NCI-H1694 (cell line): ENCODE data around the gene PARG.
"Not testable (repeated sequence)": the region's sequence is repeated elsewhere in the genome, so short reads cannot be mapped to it uniquely, and the experiment has no call there.

Source experiments
- DNase-seq: peaks from one replicate; lab custom pipeline; 2025; lab: John Stamatoyannopoulos, UW

Gene PARG

DNA sequence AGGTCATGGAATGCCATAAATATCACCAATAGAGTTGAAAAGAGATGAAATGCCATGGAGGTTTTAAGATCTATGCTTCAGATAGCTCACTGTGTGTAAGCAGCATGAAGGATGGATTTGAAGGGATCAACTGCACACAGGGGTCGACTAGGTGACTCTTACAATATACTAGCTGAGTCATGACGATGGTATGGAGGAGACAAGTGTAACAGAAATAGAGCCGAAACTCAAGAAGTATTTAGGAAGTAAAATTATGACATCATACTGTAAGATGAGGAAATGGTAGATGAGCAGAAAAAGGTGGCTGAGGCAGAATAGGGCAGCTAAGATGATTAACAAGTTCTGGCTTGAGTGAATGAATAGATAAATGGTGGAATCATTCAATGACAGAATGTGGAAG is 38.0 kb downstream of the PARG start:
- DNase-seq: not testable (repeated sequence)

- DNase-seq: not testable (repeated sequence)
These were observed 41.4 kb downstream of the PARG start for GRCh38 chr10:49900406-49900805.

DNA sequence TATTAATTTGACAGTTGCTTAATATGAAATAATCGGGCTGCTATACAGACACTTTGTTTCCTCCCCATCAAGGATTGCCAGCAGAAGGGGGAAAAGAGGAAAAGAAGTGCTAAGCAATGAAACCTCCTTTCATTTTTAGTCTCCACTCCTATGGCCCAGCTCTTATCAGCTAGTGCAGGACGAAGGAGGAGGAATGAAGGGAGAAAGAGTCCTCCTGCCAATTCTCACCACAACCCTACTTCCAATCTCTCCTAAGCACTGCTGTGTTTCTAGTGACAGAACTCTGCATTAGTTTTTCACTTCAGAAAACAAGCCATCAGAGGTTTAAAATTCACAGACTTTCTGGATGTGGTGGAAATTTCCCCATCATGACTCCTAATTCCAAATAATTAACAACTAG is 41.8 kb downstream of the PARG start:
- not testable (repeated sequence) for DNase-seq

DNA sequence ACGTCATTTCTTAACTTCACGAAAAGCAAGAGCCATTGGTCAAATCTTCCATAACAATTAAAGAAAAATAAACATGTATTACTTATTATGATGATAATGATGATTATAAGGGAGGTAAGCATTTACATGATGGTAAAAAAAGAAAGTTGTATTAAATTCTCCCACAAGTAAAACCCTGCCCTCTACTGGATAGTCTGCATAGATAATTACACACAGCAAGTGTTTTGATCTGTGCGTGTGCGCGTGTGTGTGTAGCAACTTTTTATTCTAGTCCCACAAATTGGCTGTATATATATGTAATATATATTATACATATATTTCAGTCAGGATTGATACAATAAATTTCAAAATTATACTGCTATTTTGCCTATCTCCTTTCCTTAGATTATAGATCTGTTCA is 51.8 kb downstream of the PARG start:
- peak; percentile 1 for DNase-seq

DNA sequence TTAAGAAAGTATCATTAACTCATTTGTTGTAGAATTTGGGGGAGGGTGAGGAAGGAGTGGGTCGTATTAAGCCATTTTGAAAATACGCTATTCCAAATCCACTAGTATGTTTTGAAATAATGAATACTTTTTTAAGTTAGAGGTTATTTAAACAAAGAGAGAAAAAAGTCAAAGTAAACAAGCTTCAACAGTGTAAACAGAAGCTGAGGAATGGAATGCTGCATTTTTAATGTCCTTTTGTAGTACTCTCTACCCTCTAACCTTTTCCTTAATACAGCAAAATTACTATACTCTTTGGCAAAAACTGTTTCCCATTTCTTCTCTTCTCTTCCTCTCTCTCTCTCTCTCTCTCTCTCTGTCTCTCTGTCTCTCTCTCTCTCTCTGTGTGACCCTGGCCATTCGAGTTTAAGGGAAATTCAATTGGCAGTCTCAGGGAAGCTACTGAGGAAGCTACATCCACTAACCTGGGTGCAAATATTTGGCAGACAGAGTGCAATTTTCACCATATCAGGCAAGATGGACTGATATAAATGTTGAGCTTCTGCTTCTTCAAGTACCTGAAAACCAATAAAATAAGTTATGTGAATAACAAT is 57.0 kb downstream of the PARG start:
- not testable (repeated sequence) for DNase-seq

DNA sequence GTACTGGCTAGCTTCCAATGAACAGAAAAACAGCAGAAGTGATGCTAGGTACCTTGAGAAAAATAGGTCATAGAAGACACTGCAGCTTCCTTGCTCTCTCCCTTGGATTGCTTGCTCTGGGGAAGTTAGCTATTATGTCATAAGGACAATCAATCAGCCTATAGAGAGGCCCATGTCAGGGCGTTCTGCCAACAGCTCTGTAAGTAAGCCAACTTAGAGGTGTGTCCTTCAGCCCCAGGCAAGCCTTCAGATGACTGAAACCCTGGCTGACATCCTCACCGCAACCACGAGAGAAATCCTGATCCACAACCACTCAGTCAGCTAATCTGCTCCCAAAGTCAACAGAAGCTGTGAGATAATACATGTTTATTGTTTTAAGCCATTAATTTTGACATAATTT is 58.0 kb downstream of the PARG start:
- DNase-seq: not testable (repeated sequence)

- DNase-seq: not testable (repeated sequence)
These were observed 59.5 kb downstream of the PARG start for GRCh38 chr10:49882327-49882726.

DNA sequence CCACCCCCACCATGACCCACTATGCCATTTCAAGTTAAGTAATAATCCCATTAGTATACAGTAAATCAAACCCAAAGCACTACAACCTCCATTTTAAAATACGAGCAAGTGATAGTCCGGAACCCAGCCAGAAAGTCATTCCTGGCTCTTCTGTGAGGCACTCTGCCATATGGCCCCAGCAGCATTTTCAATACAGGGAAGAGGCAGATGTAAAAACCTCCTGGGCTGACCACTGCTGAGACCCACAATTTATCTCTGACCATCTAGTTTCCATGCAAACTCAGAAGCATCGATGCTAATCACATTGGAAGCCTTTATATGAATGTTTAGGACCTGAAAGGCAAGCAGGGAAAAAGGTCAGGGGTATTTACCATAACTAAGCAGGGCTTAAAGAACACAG is 69.1 kb downstream of the PARG start:
- not testable (repeated sequence) for DNase-seq

DNA sequence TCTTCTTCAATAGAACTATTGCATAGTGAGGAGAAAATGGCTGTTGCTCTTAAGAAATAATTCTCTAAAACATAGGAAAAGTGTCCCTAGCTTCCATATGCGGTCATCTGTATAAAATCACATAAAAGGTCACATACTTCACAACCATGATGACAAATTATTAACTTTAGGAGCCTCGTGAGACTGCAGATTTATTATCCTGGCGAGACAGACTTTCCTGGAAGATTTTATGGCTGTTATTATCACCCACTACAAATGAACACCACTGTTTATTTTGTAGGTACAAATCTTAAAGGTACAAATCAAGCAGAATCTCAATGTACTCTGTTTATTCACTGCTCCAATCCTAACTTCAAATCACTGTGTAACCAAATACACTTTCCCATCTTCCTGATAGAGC is 70.4 kb downstream of the PARG start:
- DNase-seq: not testable (repeated sequence)

- DNase-seq: not testable (repeated sequence)
These were observed 81.9 kb downstream of the PARG start for GRCh38 chr10:49859933-49860332.

DNA sequence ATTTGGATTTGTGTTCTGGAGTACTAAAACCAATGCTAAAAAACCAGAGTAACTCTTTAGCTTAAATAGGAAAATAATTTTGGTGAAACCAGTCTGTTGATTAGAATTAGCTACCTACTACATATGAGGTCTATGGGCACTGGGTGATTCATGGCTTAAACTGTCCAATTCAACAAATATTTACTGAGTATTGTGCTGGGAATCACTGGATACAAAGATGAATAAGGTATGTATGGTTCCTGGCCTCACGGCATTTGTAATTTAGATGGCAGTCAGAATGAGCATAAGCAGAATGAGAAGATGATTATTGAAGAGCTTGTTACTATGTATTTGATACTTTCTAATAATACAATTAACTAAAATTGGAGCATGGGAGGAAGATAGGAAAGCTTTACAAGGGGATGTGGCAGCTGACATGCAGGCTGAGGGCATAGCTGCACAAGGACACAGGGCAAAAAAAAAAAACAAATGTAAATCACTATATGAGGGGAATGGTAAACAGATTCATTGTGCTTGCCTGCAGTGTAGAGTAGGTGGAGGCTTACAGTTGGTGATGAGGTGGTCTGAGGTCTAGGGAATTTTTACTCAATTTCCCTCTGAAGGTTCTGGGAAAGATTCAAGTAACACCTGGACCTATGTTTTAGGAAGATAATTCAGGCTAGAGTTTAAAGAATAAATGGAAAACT is 83.0 kb downstream of the PARG start:
- not testable (repeated sequence) for DNase-seq

DNA sequence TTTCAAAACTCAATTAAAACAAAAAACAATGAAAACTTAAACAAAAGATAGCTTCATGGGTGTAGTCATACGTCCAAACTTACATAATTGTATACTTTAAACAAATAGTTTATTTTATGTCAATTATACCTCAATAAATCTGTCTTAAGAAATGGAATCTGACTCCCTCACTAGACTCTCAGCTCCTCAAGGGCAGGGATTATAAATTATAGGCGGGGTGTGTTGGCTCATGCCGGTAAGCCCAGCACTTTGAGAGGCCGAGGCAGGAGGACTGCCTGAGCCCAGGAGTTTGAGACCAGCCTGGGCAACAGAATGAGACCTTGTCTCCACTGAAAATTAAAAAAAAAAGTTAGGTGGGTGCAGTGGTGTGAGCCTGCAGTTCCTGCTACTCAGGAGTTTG is 92.3 kb downstream of the PARG start:
- DNase-seq: not testable (repeated sequence)

DNA sequence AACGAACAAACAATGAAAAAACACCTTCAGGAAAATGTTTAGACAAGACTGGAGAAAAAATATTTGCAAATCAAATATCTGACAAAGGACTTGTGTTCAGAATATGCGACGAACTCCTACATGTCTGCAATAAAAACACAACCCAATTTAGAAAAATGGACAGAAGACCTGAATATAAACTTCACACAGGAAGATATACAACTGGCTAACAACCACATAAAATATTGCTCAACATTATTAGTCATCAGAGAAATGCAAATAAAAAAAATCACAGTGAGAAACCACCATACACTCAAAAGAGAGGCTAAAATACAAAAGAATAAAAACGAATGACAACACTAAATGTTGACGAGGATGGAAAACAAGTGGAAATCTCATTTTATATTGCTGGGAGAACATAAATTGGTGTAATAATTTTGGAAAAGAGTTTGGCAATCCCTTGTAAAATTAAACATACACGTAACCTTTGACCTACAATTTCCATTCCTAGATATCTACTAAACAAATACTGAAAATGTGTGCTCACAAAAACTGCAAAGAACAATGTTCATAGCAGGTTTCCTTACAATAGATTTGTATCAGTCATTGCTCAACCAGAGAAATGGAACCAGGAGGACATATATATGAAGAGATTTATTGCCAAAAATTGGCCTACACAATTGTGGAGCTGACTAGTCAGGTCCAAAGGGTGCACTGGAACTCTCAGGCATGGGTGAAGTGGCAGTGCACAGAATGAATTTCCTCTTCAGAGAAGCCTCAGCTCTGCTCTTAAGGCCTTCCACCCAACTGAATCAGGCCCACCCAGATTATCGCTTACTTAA is 96.8 kb downstream of the PARG start:
- no peak for DNase-seq

GRCh38 chr10:49842333-49842628 is 99.5 kb downstream of the PARG start:
- not testable (repeated sequence) for DNase-seq

DNA sequence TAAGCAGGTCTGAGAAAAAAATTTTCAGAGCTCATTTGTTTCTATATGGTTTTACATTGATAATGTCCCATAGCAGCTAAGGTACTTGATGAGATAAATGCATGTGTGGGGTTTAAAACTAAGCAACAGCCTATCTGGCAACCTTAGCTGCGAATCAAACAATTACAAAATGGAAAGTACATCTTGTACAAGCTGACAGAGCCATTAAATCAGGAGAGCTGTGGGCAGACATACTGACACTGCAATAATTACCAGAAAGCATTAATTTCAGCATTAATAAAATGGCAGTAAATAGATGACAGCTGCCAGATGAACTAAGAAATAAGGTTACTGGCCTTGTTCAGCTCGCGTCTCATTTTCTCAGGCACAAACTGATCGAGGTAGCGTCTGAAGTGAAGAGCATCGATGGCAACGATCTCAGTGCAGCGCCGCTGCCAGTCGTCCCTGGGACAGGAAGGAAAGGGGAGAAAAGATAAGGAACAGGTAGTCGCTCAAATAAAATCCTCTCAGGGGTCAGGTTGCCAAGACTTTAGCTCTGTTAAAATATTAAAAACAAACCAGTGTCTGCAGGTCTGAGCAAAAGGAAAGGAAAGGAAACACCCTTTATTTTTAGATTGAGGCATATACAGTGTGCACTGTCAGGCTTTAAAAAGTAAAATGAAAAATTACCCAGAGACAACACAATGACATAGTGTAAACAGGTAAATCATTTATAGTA is 100.1 kb downstream of the PARG start:
- no peak for DNase-seq

GRCh38 chr10:49837685-49838084 is 104.1 kb downstream of the PARG start:
- no peak for DNase-seq

- no peak for DNase-seq
These were observed 104.8 kb downstream of the PARG start for GRCh38 chr10:49837051-49837478.

DNA sequence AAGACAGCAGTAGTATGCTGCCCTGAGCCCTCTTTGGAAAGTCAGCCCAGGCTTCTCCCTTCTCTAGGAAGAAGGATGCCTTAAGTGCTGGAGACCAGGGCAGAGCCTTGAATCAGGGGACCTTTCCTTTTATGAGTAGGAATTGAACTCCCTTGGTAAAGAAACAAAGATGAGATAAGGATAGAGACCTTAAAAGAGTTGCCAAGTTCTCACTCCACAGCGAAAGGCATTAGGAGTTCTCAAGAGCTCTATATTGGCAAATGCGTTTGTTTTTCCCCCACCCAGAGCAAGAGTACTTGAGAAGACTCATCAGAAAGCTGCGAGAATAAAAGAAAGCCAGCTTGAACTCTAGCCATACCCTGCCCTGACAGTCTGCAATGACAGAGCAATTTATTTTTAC is 106.9 kb downstream of the PARG start:
- DNase-seq: no peak

- no peak for DNase-seq
These were observed 107.6 kb downstream of the PARG start for GRCh38 chr10:49834201-49834600.

GRCh38 chr10:49833168-49833567 is 108.7 kb downstream of the PARG start:
- DNase-seq: no peak

DNA sequence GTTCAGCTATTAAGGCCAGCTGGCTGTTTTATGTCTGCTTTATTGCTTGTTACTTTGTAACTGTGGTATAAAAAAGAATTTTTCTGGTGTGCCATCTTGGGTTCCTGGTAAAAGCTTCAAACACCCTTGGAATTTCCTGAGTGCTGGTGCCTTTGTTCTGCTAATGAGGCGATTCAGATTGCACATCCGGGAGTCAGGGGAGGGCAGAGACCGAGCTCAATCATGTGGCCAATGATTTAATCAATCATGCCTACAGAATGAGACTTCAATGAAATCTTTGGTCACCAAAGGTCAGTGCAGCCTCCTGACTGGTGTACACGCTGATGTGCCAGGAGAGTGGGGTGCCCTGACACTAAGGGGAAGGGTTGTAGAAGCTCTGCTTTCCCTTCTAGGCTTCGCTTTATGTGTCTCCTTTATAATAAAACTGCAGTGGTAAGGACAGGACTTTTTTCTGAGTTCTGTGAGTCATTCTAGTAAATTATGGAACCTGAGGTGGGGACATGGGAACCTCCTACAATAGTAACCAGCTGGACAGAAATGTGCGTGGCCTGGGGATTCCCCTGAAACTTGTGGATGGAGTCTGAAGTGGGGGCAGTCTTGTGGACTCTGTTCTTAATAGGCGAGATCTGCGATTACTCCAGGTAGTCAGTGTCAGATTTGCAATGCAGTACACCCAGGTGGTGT is 110.3 kb downstream of the PARG start:
- no peak for DNase-seq

DNA sequence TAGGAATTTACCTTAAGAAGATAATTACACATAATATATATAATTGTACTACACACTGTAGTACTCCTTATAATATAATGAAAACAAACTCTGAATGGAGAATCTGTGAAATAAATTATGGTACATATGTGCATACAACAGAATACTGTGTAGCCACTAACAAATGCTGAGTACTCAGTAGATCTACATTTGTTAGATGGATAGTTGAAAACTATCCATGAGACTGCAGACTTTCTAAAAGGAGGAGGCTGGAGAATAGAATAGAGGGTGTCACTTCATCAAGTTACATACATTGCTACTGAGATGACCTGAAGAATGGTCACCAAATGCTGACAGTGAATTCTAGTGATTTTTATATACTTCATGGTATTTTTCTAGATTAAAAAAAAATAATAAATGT is 111.0 kb downstream of the PARG start:
- DNase-seq: no peak
